Measurements from ENCODE around the gene TPGS1. TPM values are rescaled to one million over a fixed set of nuclear protein-coding genes. Genes with fewer than 3 reads are reported as not detected.
A peak's percentile ranks its signal among the peaks of the same experiment; 100 is the strongest.

TPGS1 gene
- total RNA-seq, 2 donors from 2014 or later: 24.3 to 24.8 TPM

DNA sequence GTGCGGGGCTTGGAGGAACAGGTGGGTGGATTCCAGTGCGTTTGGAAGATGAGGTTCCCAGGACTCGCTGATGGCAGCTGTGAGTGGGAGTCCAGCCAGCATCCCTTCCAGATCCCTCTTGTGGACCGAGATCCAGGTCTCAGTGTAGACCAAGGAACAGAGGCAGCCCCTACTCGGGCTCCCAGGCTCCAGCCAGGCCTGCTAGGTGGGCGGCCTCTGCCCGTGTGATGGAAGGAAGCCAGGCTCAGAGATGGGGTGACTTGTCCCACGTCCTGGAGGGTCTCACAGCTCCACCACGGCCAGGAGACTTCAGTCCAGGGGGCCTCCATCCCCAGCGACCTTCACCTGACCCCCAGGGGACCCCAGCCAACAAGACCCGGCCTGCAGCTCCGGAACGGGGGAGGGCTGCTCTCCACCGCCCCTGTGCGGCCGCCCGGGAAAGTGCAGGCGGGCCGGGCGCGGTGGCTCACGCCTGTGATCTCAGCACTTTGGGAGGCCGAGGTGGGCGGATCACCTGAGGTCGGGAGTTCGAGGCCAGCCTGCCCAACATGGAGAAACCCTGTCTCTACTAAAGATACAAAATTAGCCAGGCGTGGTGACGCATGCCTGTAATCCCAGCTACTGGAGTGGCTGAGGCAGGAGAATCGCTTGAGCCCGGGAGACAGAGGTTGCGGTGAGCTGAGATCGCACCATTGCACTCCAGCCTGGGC is 11.7 kb upstream of the TPGS1 start:
- Mint-ChIP-seq H3K36me3 (ENCODE audit: low read depth) (peaks cover 3% of the 10 kb centered on the region), H3K27ac (no peak overlapping the region), H3K27me3 (peaks cover 6% of the 10 kb centered on the region), H3K4me1 (peaks cover 5% of the 10 kb centered on the region), H3K4me3 (peak overlapping the region; percentile 56)
- no peaks in the 10 kb centered on the region for H3K9me3 ChIP-seq (ENCODE audit: control insufficient read depth, low read length, poor library complexity, severe bottlenecking)
- DNase-seq: peak in 2 of 3 donors; percentile 41 to 46
- peak; percentile 68 for ATAC-seq

DNA sequence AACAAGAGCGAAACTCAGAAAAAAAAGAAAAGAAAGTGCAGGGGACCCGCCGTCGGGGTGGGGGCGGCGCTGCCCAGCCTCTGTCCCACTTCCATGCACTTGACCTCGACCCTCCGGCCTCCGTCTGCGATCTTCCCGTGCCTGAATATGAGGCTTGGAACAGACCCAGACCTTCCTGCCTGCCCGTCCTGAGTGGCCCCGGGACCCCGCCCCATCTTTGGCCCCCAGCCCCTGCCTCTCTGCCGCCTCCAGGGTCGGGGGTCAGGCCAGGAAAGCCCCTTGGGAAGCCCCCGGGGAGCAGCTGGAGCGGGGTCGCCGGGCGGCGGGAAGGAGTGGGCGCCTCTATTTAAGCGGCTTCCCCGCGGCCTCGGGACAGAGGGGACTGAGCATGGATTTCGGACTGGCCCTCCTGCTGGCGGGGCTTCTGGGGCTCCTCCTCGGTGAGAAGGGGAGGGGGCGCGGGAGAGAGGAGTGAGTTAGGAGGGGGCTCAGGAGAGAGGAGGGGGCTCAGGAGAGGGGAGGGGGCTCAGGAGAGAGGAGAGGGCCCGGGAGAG is 11.1 kb upstream of the TPGS1 start, which contains the start of gene MADCAM1:
MADCAM1 (plus strand) TSS at position 375 of the 554 bp plus-strand sequence; CDS start at position 389, 14 bp downstream.
- peaks cover 5% of the 10 kb centered on the region for H3K4me1 Mint-ChIP-seq
- no peaks in the 10 kb centered on the region for H3K9me3 ChIP-seq (ENCODE audit: control insufficient read depth, low read length, poor library complexity, severe bottlenecking)
- no peak within 1 kb of the TSS for H3K27ac Mint-ChIP-seq
- no peak for DNase-seq
- H3K27me3 Mint-ChIP-seq: peaks cover 6% of the 10 kb centered on the region
- ATAC-seq: no peak
- peaks cover 3% of the 10 kb centered on the region for H3K36me3 Mint-ChIP-seq (ENCODE audit: low read depth)
- H3K4me3 Mint-ChIP-seq: peak within 1 kb of the TSS; percentile 56

DNA sequence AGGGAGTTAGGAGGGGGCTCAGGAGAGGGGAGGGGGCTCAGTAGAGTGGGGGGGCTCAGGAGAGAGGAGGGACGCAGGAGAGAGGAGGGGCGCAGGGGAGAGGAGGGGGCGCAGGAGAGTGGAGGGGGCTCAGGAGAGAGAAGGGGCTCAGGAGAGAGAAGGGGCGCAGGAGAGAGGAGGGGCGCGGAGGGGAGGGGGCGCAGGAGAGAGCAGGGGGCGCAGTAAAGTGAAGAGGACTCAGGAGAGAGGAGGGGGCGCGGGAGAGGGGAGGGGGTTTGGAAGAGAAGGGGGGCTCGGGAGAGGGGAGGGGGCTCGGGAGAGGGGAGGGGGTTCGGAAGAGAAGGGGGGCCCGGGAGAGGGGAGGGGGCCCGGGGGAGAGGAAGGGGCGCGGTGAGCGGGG is 10.3 kb upstream of the TPGS1 start:
- peaks cover 6% of the 10 kb centered on the region for H3K27me3 Mint-ChIP-seq
- H3K4me1 Mint-ChIP-seq: peaks cover 5% of the 10 kb centered on the region
- no peak overlapping the region for H3K4me3 Mint-ChIP-seq
- no peaks in the 10 kb centered on the region for H3K9me3 ChIP-seq (ENCODE audit: control insufficient read depth, low read length, poor library complexity, severe bottlenecking)
- DNase-seq (no peak), ATAC-seq (no peak)
- H3K27ac Mint-ChIP-seq: no peak overlapping the region
- peaks cover 3% of the 10 kb centered on the region for H3K36me3 Mint-ChIP-seq (ENCODE audit: low read depth)

GRCh38 chr19:497491-497868 is 9.8 kb upstream of the TPGS1 start:
- Mint-ChIP-seq H3K4me3 (no peak overlapping the region), H3K27ac (no peak overlapping the region), H3K36me3 (ENCODE audit: low read depth) (peaks cover 3% of the 10 kb centered on the region), H3K27me3 (peaks cover 6% of the 10 kb centered on the region), H3K4me1 (peaks cover 5% of the 10 kb centered on the region)
- DNase-seq (no peak), ATAC-seq (no peak)
- H3K9me3 ChIP-seq (ENCODE audit: control insufficient read depth, low read length, poor library complexity, severe bottlenecking): no peaks in the 10 kb centered on the region

- H3K27ac Mint-ChIP-seq: no peak overlapping the region
- H3K4me1 Mint-ChIP-seq: peaks cover 5% of the 10 kb centered on the region
- H3K4me3 Mint-ChIP-seq: peak overlapping the region; percentile 47
- no peaks in the 10 kb centered on the region for H3K9me3 ChIP-seq (ENCODE audit: control insufficient read depth, low read length, poor library complexity, severe bottlenecking)
- DNase-seq (no peak), ATAC-seq (no peak)
- H3K36me3 Mint-ChIP-seq (ENCODE audit: low read depth): peaks cover 3% of the 10 kb centered on the region
- H3K27me3 Mint-ChIP-seq: peaks cover 6% of the 10 kb centered on the region
Measured at GRCh38 chr19:497869-498510, 9.3 kb upstream of the TPGS1 start.

DNA sequence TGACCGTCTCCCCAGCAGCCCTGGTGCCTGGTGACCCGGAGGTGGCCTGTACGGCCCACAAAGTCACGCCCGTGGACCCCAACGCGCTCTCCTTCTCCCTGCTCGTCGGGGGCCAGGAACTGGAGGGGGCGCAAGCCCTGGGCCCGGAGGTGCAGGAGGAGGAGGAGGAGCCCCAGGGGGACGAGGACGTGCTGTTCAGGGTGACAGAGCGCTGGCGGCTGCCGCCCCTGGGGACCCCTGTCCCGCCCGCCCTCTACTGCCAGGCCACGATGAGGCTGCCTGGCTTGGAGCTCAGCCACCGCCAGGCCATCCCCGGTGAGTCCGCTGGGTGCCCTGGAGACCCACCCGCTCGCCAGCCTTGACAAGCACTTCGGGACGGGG is 8.8 kb upstream of the TPGS1 start:
- DNase-seq: no peak
- peaks cover 3% of the 10 kb centered on the region for H3K36me3 Mint-ChIP-seq (ENCODE audit: low read depth)
- no peaks in the 10 kb centered on the region for H3K9me3 ChIP-seq (ENCODE audit: control insufficient read depth, low read length, poor library complexity, severe bottlenecking)

DNA sequence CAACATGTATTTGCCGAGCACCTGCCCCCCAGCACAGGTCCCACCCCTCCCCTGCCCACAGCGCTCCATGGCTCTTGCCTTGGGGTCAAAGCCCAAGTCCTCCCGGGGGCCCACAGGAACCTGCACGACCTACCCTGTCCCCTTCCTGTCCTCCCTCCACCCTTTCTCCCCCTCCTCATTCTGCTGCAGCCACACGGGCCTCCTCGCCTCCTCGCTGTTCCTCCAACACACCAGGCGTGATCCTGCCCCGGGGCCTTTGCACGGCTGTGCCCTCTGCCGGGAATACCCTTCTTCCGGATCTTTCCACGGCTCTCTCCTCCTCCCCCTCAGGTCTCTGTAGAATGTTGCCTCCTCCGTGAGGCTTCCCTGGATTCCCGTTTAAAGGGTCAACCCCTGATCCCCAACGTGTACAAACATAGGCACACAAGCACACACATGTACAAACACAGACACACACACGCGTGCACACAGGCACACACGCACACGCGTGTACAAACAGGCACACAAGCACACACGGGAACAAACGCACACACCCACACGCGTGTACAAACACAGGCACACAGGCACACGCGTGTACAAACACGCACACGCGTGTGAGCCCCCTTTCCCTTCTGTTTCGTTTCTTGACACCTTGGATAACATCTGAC is 8.2 kb upstream of the TPGS1 start:
- Mint-ChIP-seq H3K36me3 (ENCODE audit: low read depth) (peaks cover 3% of the 10 kb centered on the region), H3K27ac (no peak overlapping the region), H3K4me1 (peaks cover 5% of the 10 kb centered on the region), H3K4me3 (peak overlapping the region; percentile 53), H3K27me3 (peaks cover 6% of the 10 kb centered on the region)
- no peaks in the 10 kb centered on the region for H3K9me3 ChIP-seq (ENCODE audit: control insufficient read depth, low read length, poor library complexity, severe bottlenecking)
- DNase-seq: no peak
- ATAC-seq: no peak

More for the DNA sequence above, 8.8 kb upstream of the TPGS1 start:
- Mint-ChIP-seq H3K27ac (no peak overlapping the region), H3K4me3 (no peak overlapping the region), H3K4me1 (peaks cover 5% of the 10 kb centered on the region), H3K27me3 (peaks cover 6% of the 10 kb centered on the region)
- no peak for ATAC-seq

DNA sequence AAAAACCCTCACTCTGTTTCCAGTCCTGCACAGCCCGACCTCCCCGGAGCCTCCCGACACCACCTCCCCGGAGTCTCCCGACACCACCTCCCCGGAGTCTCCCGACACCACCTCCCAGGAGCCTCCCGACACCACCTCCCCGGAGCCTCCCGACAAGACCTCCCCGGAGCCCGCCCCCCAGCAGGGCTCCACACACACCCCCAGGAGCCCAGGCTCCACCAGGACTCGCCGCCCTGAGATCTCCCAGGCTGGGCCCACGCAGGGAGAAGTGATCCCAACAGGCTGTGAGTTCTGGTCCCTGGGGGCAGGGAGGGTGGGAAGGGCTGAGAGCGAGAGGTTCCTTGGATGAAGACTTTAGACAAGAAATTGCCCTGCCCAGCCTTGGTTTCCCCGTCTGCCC is 5.7 kb upstream of the TPGS1 start:
- no peaks in the 10 kb centered on the region for H3K9me3 ChIP-seq (ENCODE audit: control insufficient read depth, low read length, poor library complexity, severe bottlenecking)
- ATAC-seq (no peak), DNase-seq (no peak)
- Mint-ChIP-seq H3K4me3 (no peak overlapping the region), H3K36me3 (ENCODE audit: low read depth) (peaks cover 3% of the 10 kb centered on the region), H3K27me3 (peaks cover 6% of the 10 kb centered on the region), H3K4me1 (peaks cover 10% of the 10 kb centered on the region), H3K27ac (no peak overlapping the region)

DNA sequence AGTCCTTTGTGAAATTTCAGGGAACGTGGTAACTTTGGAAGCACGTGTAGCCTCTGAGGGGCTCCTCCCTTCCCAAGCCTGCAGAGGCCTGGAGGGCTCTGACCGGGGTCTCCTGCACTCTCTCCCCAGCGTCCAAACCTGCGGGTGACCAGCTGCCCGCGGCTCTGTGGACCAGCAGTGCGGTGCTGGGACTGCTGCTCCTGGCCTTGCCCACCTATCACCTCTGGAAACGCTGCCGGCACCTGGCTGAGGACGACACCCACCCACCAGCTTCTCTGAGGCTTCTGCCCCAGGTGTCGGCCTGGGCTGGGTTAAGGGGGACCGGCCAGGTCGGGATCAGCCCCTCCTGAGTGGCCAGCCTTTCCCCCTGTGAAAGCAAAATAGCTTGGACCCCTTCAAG is 2.7 kb upstream of the TPGS1 start:
- no peak for DNase-seq
- H3K4me3 Mint-ChIP-seq: no peak overlapping the region

DNA sequence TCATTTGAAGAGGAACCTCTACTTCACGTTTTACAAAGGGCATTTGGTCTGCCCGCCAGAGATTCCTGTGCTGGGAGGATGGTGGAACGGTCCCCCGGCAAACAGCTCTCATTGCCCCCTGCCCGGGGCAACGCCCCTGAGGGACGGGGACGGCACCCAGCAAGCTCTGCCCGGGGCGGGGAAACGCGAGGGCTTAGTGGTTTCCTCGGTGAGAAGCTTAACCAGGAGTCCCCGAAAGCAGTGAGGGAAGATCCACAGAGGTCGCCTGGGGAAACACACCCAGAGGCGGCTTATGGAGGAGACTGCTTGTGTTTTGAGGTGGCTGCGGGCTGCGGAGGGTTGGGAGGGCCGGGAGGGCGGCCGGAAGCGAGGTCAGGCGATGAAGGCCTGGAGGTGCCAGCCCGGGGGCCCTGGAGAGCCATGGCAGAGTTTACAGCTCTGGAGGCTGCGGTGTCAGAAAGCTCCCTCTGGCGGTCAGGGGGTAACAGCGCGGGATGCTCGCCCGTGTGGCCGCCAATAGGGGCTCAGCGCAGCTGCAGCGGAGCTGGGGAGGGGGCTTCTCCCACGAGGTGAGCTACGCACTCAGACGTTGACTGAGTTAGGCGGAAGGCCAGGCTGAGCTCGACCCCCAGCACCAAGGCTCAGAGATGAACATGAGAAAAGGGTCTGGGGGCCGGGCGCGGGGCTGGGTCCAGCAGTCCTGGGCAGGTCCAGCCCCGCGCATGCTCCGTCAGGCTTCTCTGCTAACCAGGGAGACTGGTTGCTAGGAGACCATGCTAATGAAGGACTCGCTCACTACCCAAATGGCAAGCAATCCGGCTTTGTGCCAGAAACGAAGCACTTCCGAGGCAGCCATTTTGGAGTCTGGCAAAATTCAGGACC is 652 bp upstream of the TPGS1 start:
- H3K9me3 ChIP-seq (ENCODE audit: control insufficient read depth, low read length, poor library complexity, severe bottlenecking): no peaks in the 10 kb centered on the region
- Mint-ChIP-seq H3K4me3 (peak overlapping the region; percentile 98), H3K27ac (peak overlapping the region; percentile 99), H3K36me3 (ENCODE audit: low read depth) (no peaks in the 10 kb centered on the region), H3K27me3 (no peaks in the 10 kb centered on the region), H3K4me1 (peaks cover 29% of the 10 kb centered on the region)
- DNase-seq (peak; percentile 84 to 86 (median 85)), ATAC-seq (peak; percentile 58)

More for the DNA sequence above, 2.7 kb upstream of the TPGS1 start:
- no peaks in the 10 kb centered on the region for H3K36me3 Mint-ChIP-seq (ENCODE audit: low read depth)
- H3K27ac Mint-ChIP-seq: no peak overlapping the region
- no peak for ATAC-seq
- H3K9me3 ChIP-seq (ENCODE audit: control insufficient read depth, low read length, poor library complexity, severe bottlenecking): no peaks in the 10 kb centered on the region
- peaks cover 18% of the 10 kb centered on the region for H3K4me1 Mint-ChIP-seq
- no peaks in the 10 kb centered on the region for H3K27me3 Mint-ChIP-seq

- ATAC-seq (no peak), DNase-seq (no peak)
- no peaks in the 10 kb centered on the region for H3K27me3 Mint-ChIP-seq
- no peaks in the 10 kb centered on the region for H3K36me3 Mint-ChIP-seq (ENCODE audit: low read depth)
- peaks cover 31% of the 10 kb centered on the region for H3K4me1 Mint-ChIP-seq
- H3K4me3 Mint-ChIP-seq: peak overlapping the region; percentile 98
- H3K9me3 ChIP-seq (ENCODE audit: control insufficient read depth, low read length, poor library complexity, severe bottlenecking): no peaks in the 10 kb centered on the region
- H3K27ac Mint-ChIP-seq: peak overlapping the region; percentile 99
Measured at GRCh38 chr19:508204-509150, 1.2 kb downstream of the TPGS1 start.
